Astrocyte of the cerebellum (primary cell): Measurements from ENCODE around the gene OR2A1.
"Not testable (repeated sequence)": the region's sequence is repeated elsewhere in the genome, so short reads cannot be mapped to it uniquely, and the experiment has no call there.

ENCODE experiments used
- DNase-seq: peaks from one replicate; pipeline ENCODE4 v3.0.0-alpha.2; 2011; ENCODE audit warnings: low read depth
- H3K4me3 ChIP-seq: 2 replicates; pipeline ENCODE4 v1.5.1; 2011; ENCODE audit warnings: mild to moderate bottlenecking, low read depth, low read length, moderate library complexity
- in situ Hi-C: cut with HindIII; loops from 2 replicates; pipeline ENCODE4 v1.10.0; 2017; ENCODE audit warnings: low sequenced_read_pairs

Gene OR2A1

GRCh38 chr7:144311218-144311617 is 1.0 kb upstream of the OR2A1 start:
- in situ Hi-C loops, DNase-seq, H3K4me3 ChIP-seq: not testable (repeated sequence)

- in situ Hi-C loops, H3K4me3 ChIP-seq, DNase-seq: not testable (repeated sequence)
Measured at GRCh38 chr7:144317537-144317936, 5.3 kb downstream of the OR2A1 start.

GRCh38 chr7:144319547-144319946 is 7.3 kb downstream of the OR2A1 start:
- DNase-seq, H3K4me3 ChIP-seq, in situ Hi-C loops: not testable (repeated sequence)

- in situ Hi-C loops, DNase-seq, H3K4me3 ChIP-seq: not testable (repeated sequence)
Measured at GRCh38 chr7:144321677-144322206, 9.5 kb downstream of the OR2A1 start.

- H3K4me3 ChIP-seq, DNase-seq, in situ Hi-C loops: not testable (repeated sequence)
Measured at GRCh38 chr7:144323359-144323758, 11.1 kb downstream of the OR2A1 start.

- DNase-seq, in situ Hi-C loops, H3K4me3 ChIP-seq: not testable (repeated sequence)
Measured at GRCh38 chr7:144325868-144326267, 13.6 kb downstream of the OR2A1 start.

- in situ Hi-C loops, H3K4me3 ChIP-seq, DNase-seq: not testable (repeated sequence)
Measured at GRCh38 chr7:144330044-144330443, 17.8 kb downstream of the OR2A1 start.

GRCh38 chr7:144331221-144331995 is 19.2 kb downstream of the OR2A1 start:
- H3K4me3 ChIP-seq, in situ Hi-C loops, DNase-seq: not testable (repeated sequence)

GRCh38 chr7:144331996-144332288 is 19.7 kb downstream of the OR2A1 start:
- H3K4me3 ChIP-seq, DNase-seq, in situ Hi-C loops: not testable (repeated sequence)

- DNase-seq, in situ Hi-C loops, H3K4me3 ChIP-seq: not testable (repeated sequence)
Measured at GRCh38 chr7:144348625-144349024, 36.4 kb downstream of the OR2A1 start.

- in situ Hi-C loops, H3K4me3 ChIP-seq, DNase-seq: not testable (repeated sequence)
Measured at GRCh38 chr7:144351667-144352066, 39.4 kb downstream of the OR2A1 start.

- H3K4me3 ChIP-seq, in situ Hi-C loops, DNase-seq: not testable (repeated sequence)
Measured at GRCh38 chr7:144355176-144355822, 43.1 kb downstream of the OR2A1 start, which contains the start of gene ARHGEF5. TSS of gene ARHGEF5 (plus strand) at chr7:144355402. CDS start at chr7:144362670, 7,268 bp downstream.

GRCh38 chr7:144356185-144356584 is 44.0 kb downstream of the OR2A1 start:
- in situ Hi-C loops, H3K4me3 ChIP-seq, DNase-seq: not testable (repeated sequence)

- in situ Hi-C loops, H3K4me3 ChIP-seq, DNase-seq: not testable (repeated sequence)
Measured at GRCh38 chr7:144356860-144357259, 44.6 kb downstream of the OR2A1 start.

- H3K4me3 ChIP-seq, DNase-seq, in situ Hi-C loops: not testable (repeated sequence)
Measured at GRCh38 chr7:144362061-144362460, 49.8 kb downstream of the OR2A1 start.

- in situ Hi-C loops, H3K4me3 ChIP-seq, DNase-seq: not testable (repeated sequence)
Measured at GRCh38 chr7:144365523-144365922, 53.3 kb downstream of the OR2A1 start.

- in situ Hi-C loops, H3K4me3 ChIP-seq, DNase-seq: not testable (repeated sequence)
Measured at GRCh38 chr7:144367250-144367649, 55.0 kb downstream of the OR2A1 start.

- DNase-seq, H3K4me3 ChIP-seq, in situ Hi-C loops: not testable (repeated sequence)
Measured at GRCh38 chr7:144369221-144369620, 57.0 kb downstream of the OR2A1 start.
